Medulla oblongata (tissue), 1 donor: ENCODE results near the gene ARSB.
A peak's percentile ranks its signal among the peaks of the same experiment; 100 is the strongest.
"Not testable (repeated sequence)": the region's sequence is repeated elsewhere in the genome, so short reads cannot be mapped to it uniquely, and the experiment has no call there.

Source experiments
- DNase-seq: peaks from one replicate; pipeline ENCODE4 v3.0.0-alpha.2; 2015; ENCODE audit errors: extremely low spot score

Gene ARSB

DNA sequence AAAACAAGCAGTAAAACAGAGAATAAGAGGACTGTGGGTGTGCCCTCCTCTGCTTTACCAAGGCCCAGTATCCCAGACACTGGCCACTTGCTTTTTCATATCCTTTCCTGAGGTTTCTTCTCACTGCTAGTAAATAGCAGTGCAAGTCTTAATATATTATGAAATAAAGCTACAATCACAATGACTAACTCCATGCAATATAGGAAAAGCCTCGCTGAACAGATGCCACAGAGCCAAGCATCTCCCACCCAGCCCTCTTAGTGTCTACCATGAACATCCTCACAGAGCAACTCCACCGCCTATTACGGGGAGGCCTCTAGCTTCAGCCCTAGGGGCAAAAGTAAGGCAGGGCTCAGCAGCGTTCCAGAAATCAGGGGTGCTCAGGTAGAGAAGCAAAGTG lies 205.8 kb downstream of the ARSB start:
- no peak for DNase-seq

DNA sequence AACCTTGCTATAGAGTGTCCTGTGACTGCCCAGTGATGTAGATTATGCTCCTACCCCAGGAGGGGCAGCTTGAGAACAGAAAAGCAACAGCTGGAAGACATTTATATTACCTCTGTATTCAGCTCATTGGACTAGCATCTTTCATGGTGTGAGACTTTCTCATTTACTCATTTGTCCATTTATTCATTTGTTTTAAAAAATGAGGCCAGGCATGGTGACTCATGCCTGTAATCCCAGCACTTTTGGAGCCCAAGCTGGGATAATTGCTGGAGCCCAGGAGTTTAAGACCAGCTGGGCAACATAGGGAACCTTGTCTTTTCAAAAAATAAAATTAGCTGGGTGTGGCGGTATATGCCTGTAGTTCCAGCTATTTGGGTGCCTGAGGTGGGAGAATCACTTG lies 206.6 kb downstream of the ARSB start:
- DNase-seq = no peak

DNA sequence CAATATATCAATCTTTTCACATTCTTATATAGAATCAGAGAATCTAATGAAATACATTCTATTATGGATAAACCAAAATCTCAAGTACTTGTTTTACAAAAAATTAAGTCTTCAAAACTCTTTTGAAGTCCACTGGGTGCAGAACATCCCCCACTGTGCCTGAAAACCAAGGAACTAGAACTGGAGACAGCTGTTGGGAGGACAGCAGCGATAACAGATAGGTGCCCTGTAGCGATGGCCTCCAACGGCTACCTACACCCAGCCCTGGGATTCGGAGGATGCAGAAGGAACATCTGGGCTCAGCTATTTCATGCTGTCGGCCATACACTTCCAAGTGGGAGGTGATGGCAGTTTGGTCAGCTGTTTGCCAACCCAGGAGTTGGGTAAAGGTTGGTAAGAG lies 207.2 kb downstream of the ARSB start:
- no peak for DNase-seq

DNA sequence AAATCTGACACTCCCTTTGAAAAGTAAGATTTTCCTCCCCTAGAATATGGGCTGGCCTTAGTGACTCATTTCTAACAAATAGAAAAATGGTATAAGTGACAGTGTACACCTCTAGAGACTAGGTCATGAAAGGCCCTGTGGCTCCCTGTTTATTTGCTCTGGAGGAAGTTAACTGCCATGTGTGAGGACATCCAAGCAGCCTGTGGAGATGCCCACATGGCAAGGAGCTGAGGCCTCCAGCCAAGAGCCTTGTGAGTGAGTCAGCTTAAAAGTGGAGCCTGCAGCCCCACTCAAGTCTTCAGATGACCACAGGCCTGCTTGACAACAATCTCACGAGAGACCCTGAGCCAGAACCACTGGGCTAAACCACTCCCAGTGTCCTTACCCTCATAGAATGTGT lies 208.5 kb downstream of the ARSB start:
- DNase-seq = no peak

DNA sequence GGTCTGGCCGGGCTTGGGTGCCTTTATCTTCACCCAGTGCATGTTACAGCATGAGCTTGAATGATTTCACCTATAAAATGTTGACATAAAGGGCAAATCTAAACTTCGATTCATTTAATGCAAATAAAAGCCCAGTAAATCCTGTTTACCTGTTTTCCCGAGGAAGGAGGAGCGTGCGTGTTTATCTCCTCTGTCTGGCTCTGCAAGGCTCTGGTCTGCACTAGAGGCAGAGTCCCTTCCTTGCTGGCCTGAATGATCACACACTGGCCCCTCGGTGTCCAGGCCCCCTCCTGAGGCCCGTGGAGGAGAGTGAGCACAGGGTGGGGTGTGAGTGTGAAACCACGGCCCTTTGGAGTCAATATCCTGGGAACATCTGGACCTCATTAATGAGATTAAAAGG lies 211.5 kb downstream of the ARSB start:
- DNase-seq = no peak

DNA sequence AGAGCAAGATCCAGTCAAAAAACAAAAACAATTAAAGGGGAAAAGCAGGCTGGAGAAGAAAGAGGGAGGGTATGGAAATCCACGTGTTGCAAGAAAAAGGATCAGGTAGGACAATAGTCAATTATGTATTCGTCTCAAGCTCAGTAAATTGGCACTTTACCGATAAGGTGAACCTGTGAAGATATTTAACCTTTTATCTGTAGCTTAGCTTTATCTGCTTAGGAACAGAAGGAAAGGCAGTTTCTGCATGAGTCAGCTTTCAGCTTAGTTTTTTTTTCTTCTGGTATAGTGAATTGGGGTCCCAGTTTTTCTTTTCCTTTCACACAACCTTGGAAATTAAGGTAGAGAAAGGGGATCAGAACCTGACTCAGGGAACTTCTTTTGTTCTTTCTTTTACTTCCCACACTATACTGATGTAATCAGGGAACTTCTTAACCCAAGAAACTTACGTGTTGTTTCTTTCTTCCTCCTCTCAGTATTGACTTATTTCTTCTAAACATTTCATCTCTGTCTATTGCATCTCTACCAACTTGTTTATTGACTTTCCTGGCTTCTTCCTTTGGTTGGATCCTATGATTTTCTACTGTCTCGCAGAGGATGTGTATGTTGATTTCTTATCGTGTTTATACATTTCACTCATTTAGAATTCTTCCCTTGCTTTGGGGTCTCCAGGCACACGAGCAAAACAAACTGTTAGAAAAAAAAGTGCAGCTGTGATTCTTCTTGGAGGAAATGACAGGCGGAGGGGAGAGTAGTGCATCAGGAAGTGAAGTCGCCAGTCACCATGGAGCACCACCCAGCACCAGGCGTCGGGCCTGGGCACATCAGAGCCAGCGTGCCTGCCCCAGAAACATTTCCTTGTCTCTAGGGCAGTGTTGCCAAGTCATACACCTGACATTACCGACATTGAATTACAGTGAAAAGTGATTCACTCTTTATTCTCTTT lies 213.6 kb downstream of the ARSB start:
- DNase-seq = no peak

DNA sequence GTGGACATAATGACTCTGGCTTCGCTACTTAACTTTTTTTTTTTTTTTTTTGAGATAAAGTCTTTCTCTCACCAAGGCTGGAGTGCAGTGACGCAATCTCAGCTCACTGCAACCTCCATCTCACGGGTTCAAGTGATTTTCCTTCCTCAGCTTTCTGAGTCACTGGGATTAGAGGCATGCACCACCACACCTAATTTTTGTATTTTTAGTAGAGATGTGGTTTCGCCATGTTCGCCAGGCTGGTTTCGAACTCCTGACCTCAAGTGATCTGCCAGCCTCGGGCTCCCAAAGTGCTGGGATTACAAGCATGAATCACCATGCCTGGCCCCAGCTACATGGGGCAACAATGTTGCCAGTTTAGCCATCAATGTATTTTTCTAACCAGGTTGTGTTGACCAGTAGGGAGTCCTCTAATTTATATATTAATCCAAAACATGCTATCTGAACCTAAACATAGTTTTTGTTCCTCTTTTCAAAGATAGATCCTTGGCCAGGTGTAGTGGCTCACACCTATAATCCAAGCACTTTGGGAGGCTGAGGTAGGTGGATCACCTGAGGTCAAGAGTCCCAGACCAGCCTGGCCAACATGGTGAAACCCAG lies 216.2 kb downstream of the ARSB start:
- DNase-seq = no peak

DNA sequence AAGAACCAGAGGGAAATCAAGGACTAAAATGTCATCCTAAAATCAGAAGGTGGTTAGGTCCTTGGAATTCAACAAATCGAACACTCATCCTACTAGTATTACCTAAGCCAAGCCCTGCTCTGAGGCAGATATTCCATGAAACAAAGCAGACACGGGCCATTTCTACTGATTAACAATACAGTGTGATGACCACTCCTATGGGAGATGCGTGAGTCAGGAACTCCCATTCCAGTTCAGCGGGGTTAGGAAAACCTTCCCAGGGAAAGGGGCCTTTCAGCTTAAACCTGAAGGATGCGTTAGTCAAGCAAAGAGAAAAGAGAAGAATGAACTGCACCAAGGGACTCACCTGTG lies 218.7 kb downstream of the ARSB start:
- no peak for DNase-seq

DNA sequence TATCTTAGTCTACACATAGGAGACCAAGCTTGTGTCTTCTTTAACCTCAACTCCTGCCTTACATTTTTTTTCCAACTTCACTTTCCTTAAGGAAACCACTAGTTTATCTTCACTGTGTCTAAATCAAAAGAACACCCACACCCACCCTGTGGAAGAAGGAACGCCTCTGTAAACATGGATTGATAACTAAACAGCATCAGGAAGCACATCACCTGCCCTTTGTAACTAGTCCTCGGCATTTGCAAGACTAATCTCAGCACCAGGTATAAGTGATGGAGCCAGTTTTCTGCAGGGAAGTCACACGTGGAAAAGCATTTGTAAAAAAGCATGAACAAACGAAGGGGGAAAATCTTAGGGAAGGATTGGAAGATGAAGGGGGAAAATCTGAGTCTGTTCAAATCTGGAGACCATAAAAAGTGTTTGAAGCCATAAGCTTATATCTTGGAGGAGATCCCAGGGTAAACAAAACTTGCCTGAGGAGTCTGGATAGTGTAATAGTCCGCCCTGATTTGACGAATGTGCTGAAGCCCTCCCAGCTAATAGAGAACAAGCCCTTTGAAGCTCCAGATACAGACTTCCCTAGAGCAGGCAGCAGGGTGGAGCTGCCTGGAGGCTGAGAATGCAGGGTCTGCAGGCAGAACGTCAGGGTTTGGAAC lies 219.2 kb downstream of the ARSB start:
- DNase-seq = no peak

DNA sequence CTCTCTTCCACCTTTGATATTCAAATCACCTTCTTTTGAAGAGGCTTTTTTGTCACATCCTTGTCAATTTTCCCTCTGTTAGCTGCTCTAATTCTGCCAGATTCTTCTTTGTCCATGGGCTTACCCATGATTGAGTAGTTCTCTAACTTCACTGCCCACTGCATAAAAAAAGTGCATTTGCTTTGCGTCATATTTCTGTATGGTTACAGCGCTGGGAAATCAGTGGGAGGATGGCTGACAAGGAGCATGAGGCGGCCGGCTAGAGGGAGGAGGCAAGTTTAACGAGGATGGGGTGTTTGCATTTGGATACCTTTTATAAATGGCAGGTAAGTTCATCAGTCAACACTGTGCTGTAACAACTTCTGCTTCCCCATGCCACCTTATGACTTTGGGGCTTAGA lies 220.0 kb downstream of the ARSB start:
- DNase-seq = no peak

DNA sequence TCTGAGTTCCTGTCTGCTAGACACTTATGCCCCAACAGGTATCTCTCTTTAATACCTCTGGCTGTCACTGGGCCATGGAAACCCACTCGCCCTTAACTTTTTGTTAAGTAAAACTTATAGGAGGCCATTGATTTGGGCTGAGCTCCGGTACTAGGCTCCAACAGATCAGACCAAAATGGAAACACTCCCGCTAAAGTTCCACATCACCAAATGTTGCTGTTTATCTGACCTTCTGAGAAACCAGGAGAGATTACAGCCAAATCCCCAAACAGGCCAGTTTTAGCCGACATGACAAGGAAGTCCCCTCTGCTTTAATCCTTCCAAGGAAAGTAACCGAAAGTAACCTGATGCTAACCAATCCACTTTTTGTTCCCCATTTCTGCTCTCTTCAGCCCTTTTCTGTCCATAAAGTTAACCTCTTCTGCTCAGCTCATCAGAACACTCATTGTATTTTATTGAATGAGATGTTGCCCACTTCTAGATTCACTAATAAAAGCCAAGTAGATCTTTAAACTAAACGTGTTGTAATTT lies 221.4 kb downstream of the ARSB start:
- peak; percentile 27 for DNase-seq

DNA sequence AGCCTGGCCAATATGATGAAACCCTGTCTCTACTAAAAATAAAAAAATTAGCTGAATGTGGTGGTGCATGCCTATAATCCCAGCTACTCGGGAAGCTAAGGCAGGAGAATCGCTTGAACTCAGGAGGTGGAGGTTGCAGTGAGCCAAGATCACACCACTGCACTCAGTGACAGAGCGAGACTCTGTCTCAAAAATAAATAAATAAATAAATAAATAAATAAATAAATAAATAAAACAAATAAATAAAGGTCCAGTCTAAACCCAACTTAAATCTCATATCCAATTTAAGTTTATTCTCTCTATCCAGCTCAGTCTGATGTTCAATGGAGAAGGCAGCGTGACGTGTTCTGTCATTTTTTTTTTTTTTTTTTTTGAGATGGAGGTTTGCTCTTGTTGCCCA lies 222.4 kb downstream of the ARSB start:
- DNase-seq = not testable (repeated sequence)

DNA sequence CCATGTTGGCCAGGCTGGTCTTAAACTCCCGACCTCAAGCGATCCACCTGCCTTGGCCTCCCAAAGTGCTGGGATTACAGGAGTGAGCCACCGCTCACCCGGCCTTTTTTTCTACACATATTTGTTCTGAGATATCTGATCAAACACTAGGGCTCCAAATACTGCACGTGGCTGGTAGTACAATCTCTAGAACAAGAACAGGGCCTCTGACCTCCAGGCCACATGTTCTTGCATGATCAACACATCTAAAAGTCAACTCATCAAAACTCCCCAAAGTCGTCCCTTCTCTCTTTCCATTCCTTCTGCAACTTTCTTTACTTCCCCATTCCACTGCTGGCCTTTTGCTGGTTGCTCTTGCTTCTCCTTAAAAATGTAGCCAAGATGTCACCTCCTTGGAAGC lies 223.3 kb downstream of the ARSB start:
- DNase-seq = no peak

DNA sequence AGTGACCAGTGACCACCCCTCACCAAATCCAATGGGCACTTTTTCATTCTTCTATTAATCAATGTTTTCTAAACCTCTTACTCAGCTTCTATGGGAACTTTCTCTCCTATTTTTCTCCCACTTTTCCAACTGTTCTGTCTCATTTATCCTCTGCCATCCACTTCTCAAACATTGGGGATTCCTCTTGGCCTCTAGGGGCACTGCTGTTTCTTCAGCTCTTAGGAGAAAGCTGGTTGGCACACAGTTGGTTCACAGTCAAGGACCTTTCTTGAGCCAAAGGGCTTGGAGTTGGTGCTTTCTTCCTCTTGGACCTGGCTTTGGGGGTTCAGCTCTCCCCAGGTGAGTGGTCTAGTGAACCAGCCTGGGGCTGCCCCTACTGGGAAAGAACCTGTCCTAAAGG lies 224.3 kb downstream of the ARSB start:
- DNase-seq = no peak

DNA sequence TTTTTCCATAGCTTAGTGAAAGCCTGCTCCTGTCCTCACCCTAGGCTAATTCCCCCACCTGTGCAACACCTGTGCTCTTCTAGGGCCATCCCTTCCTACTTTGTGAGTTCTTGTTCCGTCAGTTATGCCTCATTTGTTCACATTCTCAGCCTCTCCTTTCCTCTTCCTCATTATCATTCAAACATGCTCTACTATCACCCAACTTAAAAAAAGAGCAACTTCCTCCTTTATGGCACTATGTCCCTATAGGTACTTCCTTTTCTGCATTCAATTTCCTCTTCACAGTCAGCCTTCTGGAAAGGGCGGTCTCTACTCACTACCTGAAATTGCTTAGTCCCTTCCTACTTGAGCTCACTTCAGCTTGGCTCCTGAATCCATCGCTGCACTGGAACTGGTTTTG lies 224.7 kb downstream of the ARSB start:
- peak; percentile 41 for DNase-seq

DNA sequence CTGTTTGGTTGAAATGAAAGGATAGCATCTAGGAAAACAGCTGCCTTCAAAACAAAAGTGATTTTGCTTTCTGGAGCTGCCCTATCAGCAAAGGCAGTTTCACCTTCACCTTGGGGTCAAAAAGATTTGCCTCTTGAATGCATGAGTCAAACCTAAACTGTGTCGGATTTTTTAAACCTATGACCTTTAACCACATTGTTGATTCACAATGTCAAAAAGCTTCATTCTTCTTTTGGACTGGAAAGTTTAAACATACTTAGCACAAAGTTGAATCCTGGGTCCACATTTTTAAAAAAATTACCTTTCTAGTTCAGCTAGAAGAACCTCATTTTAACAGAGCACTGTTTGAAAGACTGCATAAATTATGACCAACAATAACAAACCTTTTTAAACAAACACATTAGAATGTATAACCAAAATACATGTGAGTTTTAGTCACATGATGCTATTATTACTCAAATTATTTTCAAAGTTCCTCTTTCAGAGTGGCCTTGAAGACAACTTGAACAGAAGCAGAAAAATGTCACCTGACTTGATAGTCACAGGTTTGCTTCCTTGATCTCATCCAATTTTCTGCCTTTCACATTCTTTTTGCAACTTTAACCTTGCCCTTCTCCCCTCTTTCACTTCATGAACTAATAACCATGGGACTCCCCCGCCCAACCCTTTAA lies 226.8 kb downstream of the ARSB start:
- DNase-seq = no peak

DNA sequence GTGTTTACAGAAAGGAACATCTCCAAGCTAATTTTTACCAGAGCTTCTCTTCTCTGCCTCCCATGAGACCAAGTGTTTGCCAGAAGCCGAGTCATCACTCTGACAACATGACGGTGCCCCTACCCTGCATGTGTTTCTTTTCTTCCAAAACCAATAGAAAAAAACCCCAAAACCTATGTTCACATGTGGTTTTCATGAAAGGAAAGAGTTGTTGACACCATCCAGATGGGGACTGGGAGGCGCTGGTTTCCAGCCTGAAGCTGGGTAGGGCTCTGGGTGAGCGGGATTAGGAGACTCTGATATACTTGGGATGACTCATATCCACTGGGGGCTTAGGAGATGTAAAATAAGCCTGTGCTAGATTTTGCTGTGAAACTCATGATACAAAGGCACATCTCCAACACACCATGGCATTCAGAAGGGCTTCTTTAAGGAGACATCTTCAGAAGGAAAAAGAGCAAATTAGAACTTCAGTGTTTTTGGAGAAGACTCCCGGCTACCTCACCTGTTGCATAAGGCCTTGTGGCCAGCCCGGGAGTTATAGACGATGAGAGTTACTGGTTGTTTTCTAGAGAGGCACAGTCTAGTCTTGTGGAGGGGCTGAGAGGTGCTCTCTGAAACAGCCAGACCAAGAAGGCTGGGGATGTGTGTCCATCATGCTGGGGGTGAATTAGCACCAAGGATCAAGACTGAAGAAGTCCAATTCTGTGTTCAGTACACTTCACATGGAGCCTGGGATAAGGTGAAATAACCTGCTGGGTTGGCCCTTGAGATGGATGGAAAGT lies 227.6 kb downstream of the ARSB start:
- no peak for DNase-seq

DNA sequence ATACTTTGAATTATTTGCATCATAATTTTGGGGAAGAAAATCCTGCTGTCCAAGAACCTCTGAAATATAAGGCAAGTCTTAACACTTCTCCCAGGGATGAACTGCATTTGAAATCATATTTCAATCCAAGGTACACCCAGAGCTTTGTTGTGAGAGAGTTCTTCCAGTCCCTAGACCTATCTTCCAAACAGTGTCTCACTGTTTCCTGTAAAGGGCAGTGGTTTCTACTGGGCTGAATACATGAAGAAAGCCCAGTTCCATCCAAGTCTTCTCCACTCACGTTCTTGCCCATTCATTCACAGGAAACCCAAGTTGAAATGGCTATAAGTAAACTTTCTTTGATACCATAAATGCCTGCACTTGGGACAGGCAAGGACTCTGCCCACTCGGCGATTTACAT lies 228.3 kb downstream of the ARSB start:
- no peak for DNase-seq

DNA sequence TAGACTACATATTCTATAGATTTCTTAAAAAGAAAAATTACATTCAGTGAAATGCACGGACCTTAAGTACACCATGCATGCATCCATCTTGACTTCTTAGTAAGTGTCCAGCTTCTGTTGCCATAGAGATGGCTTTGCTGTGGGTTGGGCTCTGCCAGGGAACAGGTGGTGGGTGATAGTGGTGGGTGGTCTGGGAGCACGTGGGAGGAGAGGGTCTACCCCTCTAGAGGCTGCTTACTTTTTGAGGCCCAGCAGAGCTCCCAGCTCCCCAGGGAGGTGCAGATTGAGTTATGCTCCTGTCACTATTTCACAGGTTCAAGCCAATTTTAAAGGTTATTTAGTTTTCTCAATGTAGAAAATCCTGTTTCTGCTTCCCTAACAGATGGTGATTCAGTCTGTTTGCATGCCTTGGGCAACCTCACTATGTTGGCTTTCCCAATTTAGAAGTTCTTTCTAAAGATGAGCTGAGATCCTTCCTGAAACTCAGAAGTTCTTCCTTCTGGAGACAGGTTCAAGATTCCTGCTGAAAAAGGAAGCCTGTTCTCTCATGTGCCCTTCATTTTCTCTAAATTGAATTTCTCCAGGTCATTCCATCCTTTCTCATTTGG lies 229.2 kb downstream of the ARSB start:
- DNase-seq = no peak

DNA sequence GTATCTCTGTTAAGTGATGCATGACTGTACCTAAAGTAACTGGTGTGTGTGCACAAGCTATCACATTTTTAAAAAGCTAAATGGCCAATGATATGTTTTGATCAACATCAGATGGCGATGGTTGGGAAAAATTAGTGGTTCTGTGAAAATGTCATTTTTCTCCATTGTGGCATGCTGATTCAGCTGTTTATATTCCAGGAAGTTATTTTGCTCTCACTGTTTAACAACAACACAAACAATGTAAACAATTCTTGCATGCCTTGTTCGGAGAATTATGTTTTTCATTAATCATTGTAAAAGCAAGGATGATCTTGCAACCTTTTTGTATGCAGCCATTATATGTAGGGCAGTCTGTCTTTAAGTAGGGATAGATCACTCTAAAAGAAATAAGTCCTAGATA lies 230.5 kb downstream of the ARSB start:
- no peak for DNase-seq

DNA sequence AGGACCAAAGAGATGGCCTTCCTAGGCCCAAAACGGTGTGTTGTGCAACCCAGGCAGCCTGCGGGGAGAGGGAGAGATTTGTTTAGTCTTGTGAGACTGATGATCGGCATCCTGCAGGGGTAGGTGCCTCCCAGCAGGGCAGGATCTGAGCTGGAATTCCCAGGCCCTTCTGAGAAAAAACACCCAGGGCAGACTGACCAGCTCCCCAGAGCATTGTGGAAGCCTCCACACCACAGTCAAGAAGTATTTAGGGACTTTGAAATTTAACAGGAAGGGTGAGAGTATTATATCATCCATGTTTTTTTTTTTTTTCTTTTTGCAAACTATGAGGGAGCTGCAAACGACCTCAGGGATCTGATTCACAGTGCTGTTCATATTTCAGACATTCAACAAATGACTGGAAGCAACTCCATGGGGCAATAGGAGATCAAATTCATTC lies 232.0 kb downstream of the ARSB start:
- no peak for DNase-seq
